GM10847 (cell line): ENCODE data around the gene CBARP.

Source experiments
- POLR2A ChIP-seq: IDR thresholded peaks from 2 replicates; pipeline ENCODE4 v1.6.1; 2011; ENCODE audit not compliant: insufficient read length; ENCODE audit errors: extremely low read depth

The CBARP gene

DNA sequence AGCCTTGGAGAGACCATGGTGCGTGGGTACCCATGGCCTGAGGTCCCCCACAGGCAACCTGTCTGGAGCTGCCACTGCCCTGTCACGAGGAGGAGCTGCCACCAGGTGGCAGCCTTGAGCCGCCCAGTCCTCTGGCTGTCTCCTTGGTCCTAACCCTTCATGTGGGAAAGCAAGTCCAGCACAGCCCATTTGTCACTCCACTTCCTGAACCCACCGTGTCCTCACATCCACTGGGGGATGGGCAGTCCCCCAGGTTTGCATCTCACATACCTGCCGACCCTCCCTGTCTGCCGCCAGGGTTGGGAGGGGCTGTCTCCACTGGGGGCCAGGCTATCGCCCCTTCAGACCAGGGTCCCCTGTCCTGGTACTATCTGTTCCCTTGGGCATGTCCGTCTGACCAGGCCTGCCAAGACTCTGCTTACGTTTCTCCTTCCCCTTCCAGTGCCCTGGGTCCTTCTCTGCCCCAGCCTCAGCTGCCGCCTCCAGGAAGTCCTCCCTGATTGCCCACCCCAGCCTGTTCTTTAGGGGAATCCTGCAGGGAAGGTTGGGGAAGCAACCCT is 42.1 kb upstream of the CBARP start:
- TF ChIP-seq POLR2A: no peak

DNA sequence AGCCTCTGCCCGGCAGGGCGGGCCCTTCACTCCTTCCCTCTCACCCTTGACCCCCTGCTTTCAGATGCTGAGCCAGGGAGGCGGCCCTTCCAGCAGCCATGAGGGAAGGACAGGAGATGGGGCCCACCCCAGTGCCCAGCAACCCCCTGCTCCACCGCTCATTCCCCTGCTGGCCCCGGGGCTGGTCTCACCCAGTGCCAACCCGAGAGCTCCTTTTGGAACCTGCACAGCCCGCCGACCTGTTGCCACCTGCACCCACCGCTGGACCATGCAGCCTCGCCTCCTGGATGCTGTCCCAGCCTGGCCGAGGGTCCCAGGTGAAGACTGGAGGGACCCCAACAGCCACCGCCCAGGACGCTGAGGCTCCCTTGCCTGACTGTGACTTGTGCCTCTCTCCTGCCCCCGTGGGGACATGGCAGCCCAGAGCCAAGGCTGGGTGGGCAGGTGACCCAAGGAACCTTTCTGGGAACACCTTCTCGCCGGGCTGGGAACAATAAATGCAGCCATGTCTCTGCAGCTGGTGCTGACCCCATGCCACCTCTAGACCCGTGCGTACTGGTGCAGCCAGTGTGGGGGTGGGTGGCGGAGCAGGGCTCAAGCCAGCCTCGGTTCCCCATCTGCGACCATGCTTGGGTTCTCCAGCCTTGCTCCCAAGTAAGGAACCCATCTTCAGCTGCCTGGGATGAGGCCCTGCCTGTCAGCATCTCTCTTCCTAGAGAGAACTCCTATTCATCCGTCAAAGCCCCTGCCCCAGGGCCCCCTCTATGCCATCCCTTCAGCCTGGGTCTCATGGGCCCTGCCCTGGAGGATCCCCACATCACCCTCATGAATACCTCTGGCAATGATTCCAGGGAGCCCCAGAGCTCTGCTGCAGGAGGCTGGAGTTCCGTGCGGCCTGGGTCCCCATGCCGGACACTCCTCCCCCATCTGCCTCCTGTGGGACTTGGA is 41.2 kb upstream of the CBARP start:
- TF ChIP-seq POLR2A: no peak

DNA sequence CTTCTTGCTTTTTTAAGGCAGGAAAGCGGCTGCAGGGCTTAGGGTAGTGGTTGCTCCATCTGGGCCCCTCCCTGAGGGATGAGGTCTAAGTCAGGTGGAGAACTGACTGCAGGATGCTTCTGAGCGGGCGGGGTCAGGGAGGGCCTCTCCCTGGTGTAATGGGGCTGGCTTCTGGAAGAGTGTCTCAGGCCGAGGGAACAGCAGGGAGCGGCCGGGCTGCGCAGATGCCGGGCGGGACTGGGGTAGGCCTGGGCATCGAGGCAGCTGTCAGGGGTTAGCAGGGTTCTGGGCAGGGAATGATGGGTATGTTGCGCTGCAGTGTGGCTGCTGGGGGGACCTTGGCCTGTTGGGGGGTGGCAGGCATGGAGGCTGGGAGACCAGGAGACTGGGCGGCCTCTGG is 40.3 kb upstream of the CBARP start:
- no peak for TF ChIP-seq POLR2A

DNA sequence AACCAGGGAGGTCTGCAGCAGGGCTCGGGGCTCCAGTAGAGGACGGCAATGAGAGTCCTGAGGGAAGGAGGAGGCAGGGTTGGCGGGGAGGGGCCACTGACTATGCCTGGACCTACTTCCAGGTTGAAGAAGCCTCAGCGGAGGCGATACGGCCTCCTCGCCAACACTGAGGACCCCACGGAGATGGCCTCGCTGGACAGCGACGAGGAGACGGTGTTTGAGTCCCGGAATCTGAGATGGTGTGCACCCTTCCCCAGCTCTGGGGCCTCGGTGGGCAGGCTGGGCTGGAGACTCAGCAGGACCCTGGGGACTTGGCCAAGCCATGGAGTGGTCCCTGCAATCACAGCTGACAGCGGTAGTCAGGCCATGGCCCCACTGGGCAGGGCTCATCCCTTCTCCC is 39.3 kb upstream of the CBARP start:
- no peak for TF ChIP-seq POLR2A

DNA sequence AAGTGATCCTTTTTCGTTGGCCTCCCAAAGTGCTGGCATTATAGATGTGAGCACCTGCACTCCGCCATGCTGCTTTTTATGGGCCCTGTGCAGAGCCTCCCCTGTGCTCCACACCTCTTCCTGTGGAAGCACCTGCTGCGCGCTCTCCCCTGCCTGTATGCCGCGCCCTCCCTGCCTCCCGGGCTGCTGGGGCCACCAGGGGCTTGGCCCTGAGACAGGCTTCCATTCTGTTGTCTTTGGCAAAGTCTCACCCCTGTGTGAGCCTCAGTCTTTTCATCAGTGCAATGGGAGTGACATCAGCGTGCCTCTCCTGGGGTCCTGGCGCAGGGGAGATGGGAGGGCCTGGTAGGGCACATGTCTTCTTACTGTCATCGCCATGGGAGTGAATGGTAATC is 38.8 kb upstream of the CBARP start:
- TF ChIP-seq POLR2A: no peak

DNA sequence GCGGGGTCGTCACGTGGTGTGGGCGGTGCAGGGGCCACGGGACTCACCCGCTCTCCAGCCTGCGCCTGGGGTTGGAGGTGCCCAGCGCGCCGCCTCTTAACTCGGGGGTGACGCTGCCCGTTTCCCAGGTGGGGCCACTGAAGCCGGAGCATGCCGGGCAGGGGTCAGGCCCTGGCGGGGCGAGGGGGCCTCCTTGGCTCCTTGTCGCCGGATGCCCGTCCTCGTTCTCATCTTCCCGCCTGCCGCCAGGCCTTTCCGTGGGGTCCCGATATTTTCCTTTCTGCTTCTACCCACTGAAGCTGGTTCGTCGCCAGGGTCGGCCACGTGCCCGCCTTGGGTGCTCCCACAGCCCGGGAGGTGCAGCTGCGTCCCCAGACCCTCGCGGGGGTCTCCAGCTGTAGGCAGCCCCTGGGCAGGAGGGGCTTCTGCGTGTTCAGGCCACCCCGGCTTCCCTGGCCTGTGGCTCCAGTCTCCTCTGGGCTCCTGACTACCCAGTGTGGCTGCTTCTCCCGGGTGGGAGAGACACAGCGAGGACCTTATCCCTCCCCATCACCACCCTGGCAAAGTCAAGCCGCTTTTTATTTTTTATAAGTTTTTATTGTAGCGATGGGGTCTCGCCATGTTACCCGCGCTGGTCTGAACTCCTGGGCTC is 38.3 kb upstream of the CBARP start:
- no peak for TF ChIP-seq POLR2A

DNA sequence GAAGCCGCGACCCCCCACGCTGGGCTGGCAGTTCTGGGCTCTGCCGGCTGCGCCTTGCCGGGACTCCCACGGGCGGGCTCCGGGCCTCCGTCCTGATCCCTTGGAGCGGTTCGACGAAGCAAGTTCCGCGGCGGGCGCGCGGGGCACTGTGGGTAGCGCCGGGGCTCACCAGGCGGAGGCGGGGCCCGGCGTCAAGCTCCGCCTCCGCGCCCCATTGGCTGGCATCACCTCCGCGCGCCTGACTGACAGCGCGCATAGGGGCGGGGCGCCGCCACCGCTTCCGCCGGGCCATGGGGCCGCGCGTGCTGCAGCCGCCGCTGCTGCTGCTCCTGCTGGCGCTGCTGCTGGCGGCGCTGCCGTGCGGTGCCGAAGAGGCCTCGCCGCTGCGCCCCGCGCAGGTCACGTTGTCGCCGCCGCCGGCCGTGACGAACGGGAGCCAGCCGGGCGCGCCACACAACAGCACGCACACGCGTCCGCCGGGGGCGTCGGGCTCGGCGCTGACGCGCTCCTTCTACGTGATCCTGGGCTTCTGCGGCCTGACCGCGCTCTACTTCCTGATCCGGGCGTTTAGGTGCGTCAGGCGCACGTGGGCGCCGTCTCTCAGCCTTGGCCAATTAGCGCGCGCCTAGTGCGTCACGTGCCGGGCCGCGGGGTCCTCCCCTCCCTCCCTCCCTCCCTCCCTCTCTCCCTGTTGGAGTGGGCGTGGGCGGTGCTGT is 37.6 kb upstream of the CBARP start, which contains the start of gene FAM174C:
FAM174C (plus strand) TSS at position 271 of the 716 bp plus-strand sequence; CDS start at position 291, 20 bp downstream.
- peak; percentile 91 for TF ChIP-seq POLR2A

DNA sequence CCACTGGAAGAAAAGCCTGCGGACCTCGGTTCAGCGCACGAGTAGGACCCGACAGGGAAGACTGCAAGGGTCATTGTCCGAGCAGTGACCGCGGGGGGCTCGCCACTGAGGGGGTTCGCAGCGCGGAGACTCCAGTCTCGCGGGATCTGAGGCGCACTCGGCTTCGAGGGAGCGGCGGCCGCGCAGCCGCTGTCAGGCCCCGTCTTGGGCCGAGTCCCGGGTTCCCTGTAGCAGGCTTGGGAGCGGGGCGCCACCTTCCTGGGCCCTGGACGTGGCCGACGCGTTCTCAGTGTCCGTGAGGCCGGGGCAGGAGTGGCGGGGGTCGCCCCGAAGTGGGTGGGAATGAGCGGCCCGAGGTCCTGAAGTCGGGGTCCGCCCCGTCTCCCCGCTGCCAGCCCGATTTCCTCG is 37.1 kb upstream of the CBARP start:
- TF ChIP-seq POLR2A: no peak

DNA sequence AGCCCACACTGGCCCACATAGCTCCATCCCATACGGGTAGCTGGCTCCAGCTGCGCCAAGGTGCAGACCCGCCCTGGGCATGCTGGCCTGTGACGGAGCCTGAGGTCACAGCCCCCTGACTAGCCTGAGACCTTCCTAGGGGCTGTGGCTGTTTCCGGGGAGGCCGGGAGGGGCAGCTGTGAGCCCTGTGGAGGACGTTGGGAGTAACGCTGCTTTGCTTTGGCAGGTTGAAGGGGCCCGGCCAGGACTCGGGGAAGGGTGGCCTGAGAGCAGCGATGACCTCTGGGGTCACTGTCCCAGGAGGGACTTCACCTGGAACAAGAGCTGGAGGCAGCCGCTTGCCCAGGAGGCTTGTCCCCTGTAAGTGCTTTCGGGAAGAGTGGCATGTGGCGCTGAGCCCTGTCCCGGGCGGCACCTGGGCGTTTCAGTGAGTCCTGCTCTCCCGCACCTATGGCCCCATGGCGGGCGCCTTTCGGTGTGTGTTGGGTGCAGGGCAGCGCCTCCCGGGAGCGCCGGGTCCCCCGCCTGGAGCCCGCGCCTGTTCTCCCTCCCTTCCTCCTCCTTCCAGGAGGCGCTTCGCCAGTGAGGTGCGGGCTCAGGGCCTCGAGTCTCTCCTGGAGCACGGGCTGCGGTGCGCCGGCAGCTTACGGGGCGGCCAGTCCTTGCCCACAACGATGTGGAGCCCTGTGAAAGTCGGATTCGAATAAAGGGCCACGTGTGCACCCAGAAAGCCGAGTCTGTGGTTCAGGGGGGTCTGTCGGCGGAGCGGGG is 36.5 kb upstream of the CBARP start:
- TF ChIP-seq POLR2A: no peak

DNA sequence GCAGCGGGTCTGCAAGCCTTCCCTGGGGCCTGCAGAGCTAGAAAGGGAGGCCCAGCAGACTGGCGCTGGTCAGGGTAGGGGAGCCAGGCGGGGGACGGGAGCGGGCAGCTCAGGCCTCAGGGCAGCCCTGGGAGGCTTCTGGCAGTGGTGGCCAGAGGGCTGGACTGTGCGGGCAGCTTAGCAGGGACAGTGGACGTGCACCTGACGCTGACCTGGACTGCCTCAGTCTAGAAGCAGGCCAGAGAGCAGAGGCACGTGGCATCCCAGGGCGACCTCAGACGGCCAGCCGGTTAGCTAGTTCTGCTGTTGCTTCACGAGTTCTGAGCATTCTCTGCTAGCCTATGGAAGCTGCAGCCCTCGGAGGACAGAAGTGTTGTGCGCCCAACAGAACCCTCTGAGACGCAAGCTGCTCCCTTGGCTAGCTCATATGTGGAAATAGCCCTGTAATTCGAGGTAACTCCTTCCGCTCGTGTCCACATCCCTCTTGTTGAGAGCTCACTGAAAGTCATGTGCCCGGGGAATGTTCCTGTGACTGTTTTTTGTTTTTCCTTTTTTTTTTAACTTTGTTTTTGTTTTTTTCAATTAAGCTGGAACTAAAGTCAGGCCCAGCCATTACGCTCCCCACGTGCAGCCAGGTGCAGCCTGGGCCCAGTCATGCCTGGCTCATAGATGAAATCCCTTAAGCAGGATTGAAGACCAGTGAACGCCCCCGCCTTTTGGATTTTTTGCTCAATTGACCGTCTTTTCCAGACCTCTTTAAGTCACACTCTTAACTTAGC is 35.6 kb upstream of the CBARP start:
- no peak for TF ChIP-seq POLR2A

DNA sequence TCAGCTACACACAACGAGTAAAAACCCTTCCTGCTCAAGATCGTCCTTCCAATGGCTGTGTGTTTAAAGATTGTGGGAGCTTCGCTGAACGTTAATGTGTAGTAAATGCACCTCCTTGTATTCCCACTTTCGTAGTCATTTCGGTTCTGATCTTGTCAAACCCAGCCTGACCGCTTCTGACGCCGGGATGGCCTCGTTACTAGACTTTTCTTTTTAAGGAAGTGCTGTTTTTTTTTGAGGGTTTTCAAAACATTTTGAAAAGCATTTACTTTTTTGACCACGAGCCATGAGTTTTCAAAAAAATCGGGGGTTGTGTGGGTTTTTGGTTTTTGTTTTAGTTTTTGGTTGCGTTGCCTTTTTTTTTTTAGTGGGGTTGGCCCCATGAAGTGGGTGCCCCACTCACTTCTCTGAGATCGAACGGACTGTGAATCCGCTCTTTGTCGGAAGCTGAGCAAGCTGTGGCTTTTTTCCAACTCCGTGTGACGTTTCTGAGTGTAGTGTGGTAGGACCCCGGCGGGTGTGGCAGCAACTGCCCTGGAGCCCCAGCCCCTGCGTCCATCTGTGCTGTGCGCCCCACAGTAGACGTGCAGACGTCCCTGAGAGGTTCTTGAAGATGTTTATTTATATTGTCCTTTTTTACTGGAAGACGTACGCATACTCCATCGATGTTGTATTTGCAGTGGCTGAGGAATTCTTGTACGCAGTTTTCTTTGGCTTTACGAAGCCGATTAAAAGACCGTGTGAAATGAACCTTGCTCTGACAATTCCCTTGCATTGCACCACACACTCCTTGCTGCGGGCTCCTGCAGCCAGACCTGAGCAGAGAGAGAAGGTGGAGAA is 34.8 kb upstream of the CBARP start:
- no peak for TF ChIP-seq POLR2A

DNA sequence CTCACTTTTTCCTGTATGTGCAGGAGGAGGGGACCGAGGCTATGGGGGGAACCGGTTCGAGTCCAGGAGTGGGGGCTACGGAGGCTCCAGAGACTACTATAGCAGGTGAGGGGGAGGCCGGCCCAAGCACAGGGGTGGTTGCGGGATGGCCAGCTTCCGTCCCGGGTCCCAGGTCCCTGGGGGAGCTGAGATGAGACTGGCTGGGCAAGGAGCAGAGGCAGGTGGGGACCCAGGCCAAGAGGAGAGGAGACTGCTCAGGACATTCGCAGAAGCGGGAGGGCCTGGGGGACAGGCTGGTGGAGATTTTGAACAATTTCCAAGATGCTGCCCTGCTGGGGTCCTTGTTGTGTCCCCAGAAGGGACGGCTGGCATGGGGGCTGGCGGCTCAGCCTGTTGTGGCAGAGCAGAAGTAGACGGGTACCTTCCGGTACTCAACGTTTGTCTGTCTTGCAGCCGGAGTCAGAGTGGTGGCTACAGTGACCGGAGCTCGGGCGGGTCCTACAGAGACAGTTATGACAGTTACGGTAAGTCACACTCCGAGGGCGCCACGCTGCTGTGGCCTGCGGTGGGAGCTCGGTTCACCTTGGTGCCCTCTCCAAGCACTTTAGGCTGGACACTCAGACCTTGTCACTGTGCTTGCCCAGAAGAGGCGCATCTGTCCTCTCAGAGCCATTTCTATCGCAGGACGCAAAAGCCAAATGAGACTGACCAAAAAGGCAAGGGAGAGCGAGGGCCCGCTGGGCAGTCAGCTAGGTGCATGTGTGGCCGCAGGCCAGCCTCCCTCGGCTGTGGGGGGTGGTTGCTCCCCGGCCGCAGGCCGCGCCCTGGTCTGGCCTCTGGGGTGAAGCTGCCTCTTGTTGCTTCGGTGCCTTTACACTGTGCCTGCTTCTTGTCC is 34.0 kb upstream of the CBARP start:
- no peak for TF ChIP-seq POLR2A
